ENCODE measurements around the gene UBE2R2. TPM values are rescaled to one million over a fixed set of nuclear protein-coding genes. Genes with fewer than 3 reads are reported as not detected.
A peak's percentile ranks its signal among the peaks of the same experiment; 100 is the strongest.
"Not testable (repeated sequence)": the region's sequence is repeated elsewhere in the genome, so short reads cannot be mapped to it uniquely, and the experiment has no call there.

The UBE2R2 gene
- total RNA-seq, 1 donor from 2014 or later, result 36.7 TPM

GRCh38 chr9:33823801-33824200, 6.8 kb downstream of the UBE2R2 start:
- H3K27ac ChIP-seq, result no peak overlapping the region
- H3K27me3 ChIP-seq, result no peaks in the 10 kb centered on the region
- no peak overlapping the region for H3K4me3 ChIP-seq
- no peak for TF ChIP-seq CTCF (IDR thresholded peaks at IDR 0.05)
- no peaks in the 10 kb centered on the region for H3K36me3 ChIP-seq
- no peaks in the 10 kb centered on the region for H3K9me3 ChIP-seq
- ATAC-seq (no peak), DNase-seq (no peak)
- H3K4me1 ChIP-seq, result peaks cover 18% of the 10 kb centered on the region
- intact Hi-C loops (cut with DNase I), result no loop called here

- H3K27ac ChIP-seq; DNase-seq; H3K4me1 ChIP-seq; H3K4me3 ChIP-seq; H3K27me3 ChIP-seq; ATAC-seq; intact Hi-C loops (cut with DNase I); H3K36me3 ChIP-seq; H3K9me3 ChIP-seq: not testable (repeated sequence)
These were observed 10.3 kb downstream of the UBE2R2 start for GRCh38 chr9:33827285-33827684.

GRCh38 chr9:33829641-33830230, 12.8 kb downstream of the UBE2R2 start:
- intact Hi-C loops (cut with DNase I); ATAC-seq; DNase-seq; H3K4me1 ChIP-seq; H3K36me3 ChIP-seq; H3K9me3 ChIP-seq; H3K27ac ChIP-seq; H3K27me3 ChIP-seq; H3K4me3 ChIP-seq: not testable (repeated sequence)

GRCh38 chr9:33835625-33836260, 18.8 kb downstream of the UBE2R2 start:
- Histone ChIP-seq H3K4me3 (no peak overlapping the region), H3K27ac (no peak overlapping the region), H3K27me3 (no peaks in the 10 kb centered on the region), H3K4me1 (peaks cover 24% of the 10 kb centered on the region), H3K36me3 (no peaks in the 10 kb centered on the region), H3K9me3 (no peaks in the 10 kb centered on the region)
- no peak for DNase-seq
- intact Hi-C loops (cut with DNase I), result no loop called here
- no peak for TF ChIP-seq CTCF (IDR thresholded peaks at IDR 0.05)
- ATAC-seq, result no peak

- DNase-seq; H3K4me3 ChIP-seq; H3K36me3 ChIP-seq; H3K27me3 ChIP-seq; intact Hi-C loops (cut with DNase I); H3K9me3 ChIP-seq: not testable (repeated sequence)
- ATAC-seq, result peak; percentile 70
- Histone ChIP-seq H3K27ac (peak overlapping the region; percentile 36), H3K4me1 (peaks cover 24% of the 10 kb centered on the region)
These were observed 19.3 kb downstream of the UBE2R2 start for GRCh38 chr9:33836261-33836660.

GRCh38 chr9:33837138-33837537, 20.2 kb downstream of the UBE2R2 start:
- H3K9me3 ChIP-seq, result no peaks in the 10 kb centered on the region
- H3K27me3 ChIP-seq, result no peaks in the 10 kb centered on the region
- H3K36me3 ChIP-seq, result no peaks in the 10 kb centered on the region
- intact Hi-C loops (cut with DNase I), result no loop called here
- H3K27ac ChIP-seq, result no peak overlapping the region
- peaks cover 26% of the 10 kb centered on the region for H3K4me1 ChIP-seq
- no peak for TF ChIP-seq CTCF (IDR thresholded peaks at IDR 0.05)
- DNase-seq (no peak), ATAC-seq (no peak)
- H3K4me3 ChIP-seq, result no peak overlapping the region

- no peak for TF ChIP-seq CTCF (IDR thresholded peaks at IDR 0.05)
- intact Hi-C loops (cut with DNase I), result no loop called here
- DNase-seq, result no peak
These were observed 23.4 kb downstream of the UBE2R2 start for GRCh38 chr9:33840381-33840780.

More at GRCh38 chr9:33840381-33840780, 23.4 kb downstream of the UBE2R2 start:
- Histone ChIP-seq H3K27ac (no peak overlapping the region), H3K4me1 (peaks cover 36% of the 10 kb centered on the region), H3K9me3 (no peaks in the 10 kb centered on the region), H3K27me3 (no peaks in the 10 kb centered on the region), H3K36me3 (no peaks in the 10 kb centered on the region), H3K4me3 (no peak overlapping the region)
- peak; percentile 39 for ATAC-seq
